H1 (cell line): ENCODE results near the gene KCNQ1. TPM values are rescaled to one million over a fixed set of nuclear protein-coding genes. Genes with fewer than 3 reads are reported as not detected.

Source experiments
- CTCF ChIA-PET: fragments of 300-600 bp; sonication (Branson Sonifier 250); formaldehyde crosslinking; loops from one replicate; lab custom pipeline; 2021; ENCODE audit not compliant: partially characterized antibody; lab: Charles Lee
- POLR2A ChIA-PET: fragments of 300-600 bp; sonication (Branson Sonifier 250); formaldehyde crosslinking; loops from one replicate; lab custom pipeline; 2021; ENCODE audit warnings: inconsistent platforms; ENCODE audit not compliant: partially characterized antibody; lab: Charles Lee
- DNase-seq, 2 experiments: peaks; one replicate each; pipeline versions ENCODE4 v3.0.0 to v3.0.0-alpha.2; 2010 to 2022; ENCODE audit warnings: low spot score in 2 of 2, low read depth in 1 of 2, mixed read lengths in 1 of 2
- FAIRE-seq: peaks from 2 replicates; lab custom pipeline; 2011; peaks lifted over from hg19 to GRCh38; lab: Jason Lieb, UNC
- H2AFZ ChIP-seq: 2 replicates; pipeline ENCODE4 v1.8.1; 2012; ENCODE audit warnings: low read length, inconsistent platforms
- H2AK5ac ChIP-seq: 2 replicates; pipeline ENCODE4 v1.6.1; 2013; ENCODE audit warnings: low read depth, low read length
- H2BK120ac ChIP-seq: replicated peaks from 2 replicates; pipeline ENCODE3; 2013; ENCODE audit warnings: low read depth, low read length, inconsistent platforms
- H2BK12ac ChIP-seq: 2 replicates; pipeline ENCODE4 v1.6.1; 2013; ENCODE audit warnings: low read depth, low read length
- H2BK15ac ChIP-seq: 2 replicates; pipeline ENCODE4 v1.6.1; 2013; ENCODE audit warnings: low read length
- H2BK20ac ChIP-seq: 2 replicates; pipeline ENCODE4 v1.6.1; 2013; ENCODE audit warnings: low read length
- H2BK5ac ChIP-seq: 2 replicates; pipeline ENCODE4 v1.6.1; 2013; ENCODE audit warnings: low read depth, low read length
- H3K14ac ChIP-seq: 2 replicates; pipeline ENCODE4 v1.6.1; 2013; ENCODE audit warnings: inconsistent platforms; ENCODE audit not compliant: insufficient read length
- H3K18ac ChIP-seq: 2 replicates; pipeline ENCODE4 v1.6.1; 2013; ENCODE audit warnings: low read length; ENCODE audit errors: extremely low read depth
- H3K23ac ChIP-seq: 2 replicates; pipeline ENCODE4 v1.6.1; 2013; ENCODE audit warnings: inconsistent platforms; ENCODE audit not compliant: insufficient read length
- H3K23me2 ChIP-seq: 2 replicates; pipeline ENCODE4 v1.6.1; 2013; ENCODE audit warnings: low read depth, low read length
- H3K27ac ChIP-seq: 2 replicates; pipeline ENCODE4 v1.6.1; 2011; ENCODE audit warnings: low read depth, low read length, inconsistent platforms
- H3K27me3 ChIP-seq, 4 experiments: replicated peaks in 1 of 4; 1 replicate in 1 of 4; 2 replicates in 3 of 4; pipeline versions ENCODE4 v1.6.1 to v1.8.1; 2011 to 2013; ENCODE audit warnings: low read length in 3 of 4, mild to moderate bottlenecking in 3 of 4, inconsistent platforms in 2 of 4, mixed read lengths in 2 of 4, moderate library complexity in 1 of 4; ENCODE audit not compliant: control insufficient read depth in 3 of 4, insufficient read depth in 3 of 4; ENCODE audit errors: extremely low read depth in 1 of 4
- H3K36me3 ChIP-seq, 4 experiments: 2 replicates each; pipeline versions ENCODE4 v1.6.1 to v1.8.1; 2011 to 2013; ENCODE audit warnings: mild to moderate bottlenecking in 4 of 4, low read length in 3 of 4, moderate library complexity in 2 of 4, control low read depth in 1 of 4, inconsistent platforms in 1 of 4; ENCODE audit not compliant: insufficient read depth in 4 of 4, control insufficient read depth in 2 of 4
- H3K4ac ChIP-seq: replicated peaks from 2 replicates; pipeline ENCODE3; 2013; ENCODE audit warnings: low read length, low read depth, mixed read lengths, inconsistent platforms; ENCODE audit not compliant: insufficient read length
- H3K4me1 ChIP-seq, 4 experiments: replicated peaks in 1 of 4; 1 replicate in 1 of 4; 2 replicates in 3 of 4; pipeline versions ENCODE4 v1.6.1 to v1.8.1; 2011 to 2013; ENCODE audit warnings: low read length in 3 of 4, inconsistent platforms in 2 of 4, mixed read lengths in 1 of 4; ENCODE audit not compliant: insufficient read depth in 4 of 4, control insufficient read depth in 3 of 4
- H3K4me2 ChIP-seq, 2 experiments: 2 replicates each; pipeline versions ENCODE4 v1.6.1 to v1.8.1; 2011 to 2013; ENCODE audit warnings: low read depth in 2 of 2, low read length in 2 of 2, control low read depth in 1 of 2, inconsistent platforms in 1 of 2, mild to moderate bottlenecking in 1 of 2; ENCODE audit not compliant: insufficient read depth in 1 of 2
- H3K4me3 ChIP-seq, 4 experiments: fragments of 200-600, 300-600 bp in 1 of 4; sonication (generic), shearing (Covaris generic), sonication (Bioruptor Twin) in 1 of 4; 2 replicates each; pipeline versions ENCODE4 v1.5.1 to v1.8.1; 2011 to 2016; ENCODE audit warnings: low read length in 4 of 4, low read depth in 3 of 4, control low read depth in 2 of 4, inconsistent platforms in 2 of 4, mild to moderate bottlenecking in 2 of 4, mixed read lengths in 1 of 4, moderate library complexity in 1 of 4; ENCODE audit not compliant: insufficient read depth in 2 of 4; ENCODE audit errors: extremely low read depth in 1 of 4
- H3K56ac ChIP-seq: replicated peaks from 2 replicates; pipeline ENCODE3; 2013; ENCODE audit warnings: low read depth, mild to moderate bottlenecking, mixed read lengths, low read length, inconsistent platforms; ENCODE audit not compliant: insufficient read length
- H3K79me1 ChIP-seq: 2 replicates; pipeline ENCODE4 v1.6.1; 2013; ENCODE audit warnings: low read depth, low read length, control low read depth
- H3K79me2 ChIP-seq, 2 experiments: 2 replicates each; pipeline versions ENCODE4 v1.6.1 to v1.8.1; 2012 to 2013; ENCODE audit warnings: low read length in 2 of 2, mild to moderate bottlenecking in 2 of 2, inconsistent platforms in 1 of 2; ENCODE audit not compliant: insufficient read depth in 2 of 2, control insufficient read depth in 1 of 2
- H3K9ac ChIP-seq, 4 experiments: replicated peaks in 1 of 4; 1 replicate in 1 of 4; 2 replicates in 3 of 4; pipeline versions ENCODE4 v1.6.1 to v1.8.1; 2011 to 2013; ENCODE audit warnings: low read depth in 3 of 4, low read length in 3 of 4, control low read depth in 2 of 4, mild to moderate bottlenecking in 2 of 4, moderate library complexity in 2 of 4, inconsistent platforms in 1 of 4; ENCODE audit errors: extremely low read depth in 1 of 4
- H3K9me3 ChIP-seq, 2 experiments: 2 replicates each; pipeline versions ENCODE4 v1.6.1 to v1.8.1; 2012 to 2013; ENCODE audit warnings: mild to moderate bottlenecking in 2 of 2, moderate library complexity in 2 of 2, control low read depth in 1 of 2, inconsistent platforms in 1 of 2, low read depth in 1 of 2, low read length in 1 of 2, mixed read lengths in 1 of 2; ENCODE audit not compliant: insufficient read depth in 2 of 2
- H4K20me1 ChIP-seq, 2 experiments: replicated peaks in 1 of 2; 2 replicates each; pipeline versions ENCODE3 to v1.8.1; 2011 to 2013; ENCODE audit warnings: inconsistent platforms in 2 of 2, low read length in 2 of 2, mild to moderate bottlenecking in 1 of 2; ENCODE audit not compliant: insufficient read depth in 2 of 2, control insufficient read depth in 1 of 2
- H4K5ac ChIP-seq: 2 replicates; pipeline ENCODE4 v1.6.1; 2013; ENCODE audit warnings: low read length, low read depth, mixed read lengths, inconsistent platforms; ENCODE audit not compliant: insufficient read length
- H4K8ac ChIP-seq: 2 replicates; pipeline ENCODE4 v1.8.0; 2013; ENCODE audit warnings: mild to moderate bottlenecking, moderate library complexity, low read length, inconsistent platforms; ENCODE audit not compliant: insufficient read depth; ENCODE audit errors: extremely low read depth
- H4K91ac ChIP-seq: replicated peaks from 2 replicates; pipeline ENCODE3; 2013; ENCODE audit warnings: low read length, mixed read lengths, inconsistent platforms; ENCODE audit not compliant: insufficient read length
- BRCA1 ChIP-seq: IDR thresholded peaks from 2 replicates; pipeline ENCODE4 v1.6.1; 2012; ENCODE audit warnings: low read depth, low read length, improper control_type of control experiment
- E2F6 ChIP-seq: IDR thresholded peaks from 2 replicates; pipeline ENCODE4 v1.6.1; 2012; ENCODE audit warnings: inconsistent platforms
- POLR2A ChIP-seq, 2 experiments: IDR thresholded peaks; 1 replicate in 1 of 2; 2 replicates in 1 of 2; pipeline ENCODE4 v1.6.1; 2011; ENCODE audit warnings: low read depth in 2 of 2, low read length in 2 of 2, mild to moderate bottlenecking in 2 of 2; ENCODE audit errors: control extremely low read depth in 1 of 2
- WGBS, 2 experiments: shearing (Covaris generic) in 1 of 2; methylation state at CpG; one replicate each; pipeline versions ENCODE4 v1.1.6 to v1.1.7; 2013 to 2015; ENCODE audit warnings: low lambda C conversion rate in 2 of 2, mixed read lengths in 2 of 2, inconsistent platforms in 1 of 2, low coverage in 1 of 2, missing lambda C conversion rate in 1 of 2; ENCODE audit not compliant: insufficient replicate concordance in 2 of 2, insufficient coverage in 1 of 2, insufficient read length in 1 of 2; ENCODE audit errors: extremely low coverage in 1 of 2, missing lambda C conversion rate in 1 of 2; 5-methylcytosine and 5-hydroxymethylcytosine counted together
- polyA plus RNA-seq, 7 experiments: library from polyadenylated mRNA; depleted of rRNA in 3 of 7; stranded (reverse) in 5 of 7; unstranded in 2 of 7; fragments of >200 nt in 5 of 7; fragments of 200-250 nt in 2 of 7; gene quantifications; 1 replicate in 5 of 7; 2 replicates in 1 of 7; 4 replicates in 1 of 7; pipeline versions ENCODE4 v1.2.1 to v1.2.3, GENCODE V29; 2011 to 2013; ENCODE audit warnings: missing spikeins in 2 of 7, mixed read lengths in 2 of 7
- total RNA-seq: library from RNA; stranded (reverse); fragmentation: NEBNext Ultra II Directional; extraction: Animal tissue kit (Norgen Biotek cat#: 25700); gene quantifications from 2 replicates; pipeline ENCODE4 v1.2.1, GENCODE V29; 2021

Gene KCNQ1
- total and polyA plus RNA-seq, 2 of the 8 experiments (the other 6 are each of a cell fraction or from before 2014, with no cell fraction given), result 1.9 to 2.0 TPM

- H3K4ac ChIP-seq, result peak overlapping the region; percentile 1
- no peak overlapping the region for H2AFZ ChIP-seq
- no peak overlapping the region for H2BK120ac ChIP-seq
- DNase-seq (no peak), FAIRE-seq (no peak)
- H3K14ac ChIP-seq, result no peak overlapping the region
- peak overlapping the region; percentile 96; the same call in 1 of the 2 replicates for H2BK12ac ChIP-seq
- H3K4me1 ChIP-seq, result peaks cover 0 to 21% (median 13%) of the 10 kb centered on the region in 4 experiments; a peak in 6 of 7 replicates
- no peak overlapping the region for H3K23ac ChIP-seq
- ChIA-PET POLR2A (interaction anchor here (0.9 kb wide), 1 partner anchor 50 kb away, joined by 3 read pairs; the partner anchor contains the start of gene CDKN1C), CTCF (interaction anchor here (1.0 to 2.0 kb wide), 4 partner anchors 45 to 85 kb away, joined by 3 to 4 read pairs (median 3); no protein-coding TSS in a partner anchor)
- no peak overlapping the region for H3K9ac ChIP-seq
- no peaks in the 10 kb centered on the region for H3K36me3 ChIP-seq
- H4K91ac ChIP-seq, result peak overlapping the region; percentile 61
- H3K4me2 ChIP-seq, result no peak overlapping the region
- peaks cover 0 to 2% of the 10 kb centered on the region in 2 experiments for H4K20me1 ChIP-seq
- peak; percentile 69; the same call in 1 of the 2 replicates for TF ChIP-seq E2F6
- TF ChIP-seq POLR2A (IDR thresholded peaks at IDR 0.05; ENCODE audit: control extremely low read depth in 1 of 2, low read depth in 2 of 2, low read length in 2 of 2), result no peak
- TF ChIP-seq BRCA1, result no peak
- no peaks in the 10 kb centered on the region for H3K9me3 ChIP-seq
- H2BK15ac ChIP-seq, result peak overlapping the region; percentile 95; the same call in 1 of the 2 replicates
- no peaks in the 10 kb centered on the region for H3K79me2 ChIP-seq
- no peak overlapping the region for H2AK5ac ChIP-seq
- no peak overlapping the region for H2BK5ac ChIP-seq
- H3K27ac ChIP-seq, result no peak overlapping the region
- no peak overlapping the region for H3K4me3 ChIP-seq
- no peaks in the 10 kb centered on the region for H3K23me2 ChIP-seq
- H3K27me3 ChIP-seq, result peaks cover 0 to 6% (median under 1%) of the 10 kb centered on the region in 4 experiments; a peak in 3 of 7 replicates
- H3K18ac ChIP-seq, result peak overlapping the region; percentile 62; the same call in 1 of the 2 replicates
- 0 out of 2 replicates have a peak overlapping the region, but pooled peaks have one; percentile 32 for H2BK20ac ChIP-seq
- no peak overlapping the region for H3K56ac ChIP-seq
- no peaks in the 10 kb centered on the region for H3K79me1 ChIP-seq
- WGBS, 2 experiments, result 83% methylated on average over 19 of the region's 23 CpGs; no CpG with 5 or more reads in 1 of the 2 experiments
- no peak overlapping the region for H4K8ac ChIP-seq
- no peak overlapping the region for H4K5ac ChIP-seq
These were observed 391.7 kb downstream of the KCNQ1 start for GRCh38 chr11:2836315-2837095.
